ENCODE results near the gene LPAR1.
"Not testable (repeated sequence)": the region's sequence is repeated elsewhere in the genome, so short reads cannot be mapped to it uniquely, and the experiment has no call there.

The LPAR1 gene

DNA sequence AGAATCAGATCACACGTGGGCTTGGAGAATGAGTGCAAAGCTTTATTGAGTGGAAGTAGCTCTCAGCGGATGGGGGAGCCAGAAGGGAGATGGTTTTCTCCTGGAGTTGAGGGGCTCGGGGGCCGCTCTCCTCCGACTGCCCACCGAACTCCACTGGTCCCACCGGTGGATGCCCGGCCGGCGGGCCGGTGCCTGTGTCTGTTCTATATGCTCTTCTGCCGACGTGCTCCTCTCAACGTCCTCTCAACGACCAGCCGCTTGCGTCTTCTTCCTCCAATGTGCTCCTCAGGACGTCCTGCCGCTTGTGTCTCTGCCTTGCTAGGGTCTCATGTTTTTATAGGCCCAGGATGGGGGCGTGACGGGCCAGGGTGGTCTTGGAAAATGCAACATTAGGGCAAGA lies 207.8 kb downstream of the LPAR1 start:
- in situ Hi-C loops (cut with HindIII; ENCODE audit: low sequenced_read_pairs): loop anchor here (5.0 kb wide), 1 partner anchor 53 kb away; no protein-coding TSS in a partner anchor
- TF ChIP-seq CTCF (IDR thresholded peaks at IDR 0.05; ENCODE audit: low read depth, low read length, missing control alignments): no peak
- H3K4me3 ChIP-seq (ENCODE audit: low read depth, low read length): no peak overlapping the region
- DNase-seq (ENCODE audit: low read depth): no peak

DNA sequence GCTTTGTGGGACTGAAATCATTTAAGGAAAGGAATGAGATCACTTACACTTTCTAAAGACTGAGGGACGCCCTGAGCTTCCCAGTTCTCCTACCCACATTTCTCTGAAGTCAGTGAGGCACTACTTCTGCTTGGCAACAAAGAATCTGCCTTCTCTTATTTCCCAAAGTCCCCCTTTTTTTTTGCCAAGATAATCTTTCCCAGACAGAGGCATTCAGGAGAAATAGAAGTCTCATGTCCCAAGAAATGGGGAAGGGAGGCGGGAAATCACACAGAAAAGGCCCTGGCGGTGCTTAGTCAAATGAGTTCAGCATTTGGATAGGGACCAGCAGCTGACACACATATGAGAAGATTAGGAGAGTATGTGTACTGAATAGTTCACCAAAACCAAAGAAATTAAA lies 210.0 kb downstream of the LPAR1 start:
- no peak overlapping the region for H3K4me3 ChIP-seq (ENCODE audit: low read depth, low read length)
- TF ChIP-seq CTCF (IDR thresholded peaks at IDR 0.05; ENCODE audit: low read depth, low read length, missing control alignments): no peak
- in situ Hi-C loops (cut with HindIII; ENCODE audit: low sequenced_read_pairs): no loop called here
- peak; percentile 61 for DNase-seq (ENCODE audit: low read depth)

DNA sequence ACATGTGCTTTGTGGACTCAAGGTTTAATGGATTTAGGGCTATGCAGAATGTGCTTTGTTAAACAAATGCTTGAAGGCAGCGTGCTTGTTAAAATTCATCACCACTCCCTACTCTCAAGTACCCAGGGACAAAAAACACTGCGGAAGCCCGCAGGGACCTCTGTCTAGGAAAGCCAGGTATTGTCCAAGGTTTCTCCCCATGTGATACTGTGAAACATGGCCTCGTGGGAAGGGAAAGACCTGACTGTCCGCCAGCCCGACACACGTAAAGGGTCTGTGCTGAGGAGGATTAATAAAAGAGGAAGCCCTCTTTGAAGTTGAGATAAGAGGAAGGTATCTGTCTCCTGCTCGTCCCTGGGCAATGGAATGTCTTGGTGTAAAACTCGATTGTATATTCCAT lies 211.9 kb downstream of the LPAR1 start:
- in situ Hi-C loops (cut with HindIII; ENCODE audit: low sequenced_read_pairs); H3K4me3 ChIP-seq (ENCODE audit: low read depth, low read length); DNase-seq (ENCODE audit: low read depth): not testable (repeated sequence)

DNA sequence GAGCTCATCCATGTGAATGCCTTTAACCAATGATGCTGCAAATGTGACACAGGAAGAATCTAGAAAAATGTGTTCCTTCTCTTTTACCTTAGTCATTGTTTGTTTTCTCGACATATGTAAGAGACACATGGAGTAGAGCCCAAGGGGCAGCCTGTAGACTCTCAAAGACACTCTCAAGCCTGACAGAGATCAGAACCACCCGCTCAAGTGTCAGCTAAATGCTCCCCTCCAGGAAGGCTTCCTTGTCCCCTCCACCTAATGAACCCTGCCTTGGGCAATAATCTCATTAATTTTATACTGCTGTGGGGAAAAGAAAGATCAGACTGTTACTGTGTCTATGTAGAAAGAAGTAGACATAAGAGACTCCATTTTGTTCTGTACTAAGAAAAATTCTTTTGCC lies 212.3 kb downstream of the LPAR1 start:
- no peak for DNase-seq (ENCODE audit: low read depth)
- H3K4me3 ChIP-seq (ENCODE audit: low read depth, low read length): no peak overlapping the region
- no peak for TF ChIP-seq CTCF (IDR thresholded peaks at IDR 0.05; ENCODE audit: low read depth, low read length, missing control alignments)
- in situ Hi-C loops (cut with HindIII; ENCODE audit: low sequenced_read_pairs): no loop called here

DNA sequence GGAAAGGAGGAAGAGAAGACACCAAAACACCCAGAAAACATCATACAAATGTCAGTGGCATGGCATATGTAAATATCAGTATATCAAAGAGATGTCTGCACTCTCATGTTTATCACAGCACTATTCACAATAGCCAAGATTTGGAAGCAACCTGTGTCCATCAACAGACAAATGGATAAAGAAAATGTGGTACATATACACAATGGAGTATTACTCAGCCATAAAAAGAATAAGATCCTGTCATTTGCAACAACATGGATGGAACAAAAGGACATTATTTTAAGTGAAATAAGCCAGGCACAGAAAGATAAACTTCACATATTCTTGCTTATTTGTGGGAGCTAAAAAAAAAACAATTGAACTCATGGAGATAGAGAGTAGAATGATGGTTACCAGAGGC lies 213.1 kb downstream of the LPAR1 start:
- H3K4me3 ChIP-seq (ENCODE audit: low read depth, low read length); in situ Hi-C loops (cut with HindIII; ENCODE audit: low sequenced_read_pairs); DNase-seq (ENCODE audit: low read depth): not testable (repeated sequence)

Data from astrocyte of the cerebellum (primary cell).